CD8-positive, alpha-beta memory T cell (primary cell): ENCODE data around the gene ESR1. TPM values are rescaled to one million over a fixed set of nuclear protein-coding genes. Genes with fewer than 3 reads are reported as not detected.
"Not testable (repeated sequence)": the region's sequence is repeated elsewhere in the genome, so short reads cannot be mapped to it uniquely, and the experiment has no call there.

Experiments used
- CTCF ChIA-PET: fragments of 350-600 bp; sonication (Branson Sonifier 250); formaldehyde crosslinking; loops from one replicate; lab custom pipeline; 2021; ENCODE audit warnings: antibody characterized with exemption; lab: Charles Lee
- POLR2A ChIA-PET: fragments of 350-600 bp; sonication (Branson Sonifier 250); formaldehyde crosslinking; loops from one replicate; lab custom pipeline; 2021; ENCODE audit warnings: antibody characterized with exemption; lab: Charles Lee
- DNase-seq, 5 donors: peaks; one replicate each; pipeline versions ENCODE4 v3.0.0 to v3.0.0-alpha.2; 2020 to 2022; ENCODE audit warnings: mixed read lengths in 1 of 5
- H3K27ac ChIP-seq: one replicate; pipeline ENCODE4 v1.7.0; 2013; ENCODE audit warnings: low read depth, mild to moderate bottlenecking, low read length, moderate library complexity
- H3K27me3 ChIP-seq: 2 replicates; pipeline ENCODE4 v1.7.0; 2013; ENCODE audit warnings: low read length, mild to moderate bottlenecking; ENCODE audit not compliant: insufficient read depth, poor library complexity, severe bottlenecking
- H3K36me3 ChIP-seq: 2 replicates; pipeline ENCODE4 v1.7.0; 2013; ENCODE audit warnings: mild to moderate bottlenecking, low read length, moderate library complexity; ENCODE audit not compliant: insufficient read depth
- H3K4me1 ChIP-seq: 2 replicates; pipeline ENCODE4 v1.7.0; 2013; ENCODE audit warnings: mild to moderate bottlenecking, low read length, moderate library complexity; ENCODE audit not compliant: insufficient read depth
- H3K4me3 ChIP-seq: 2 replicates; pipeline ENCODE4 v1.7.0; 2013; ENCODE audit warnings: mild to moderate bottlenecking, low read length
- H3K9me3 ChIP-seq: 2 replicates; pipeline ENCODE4 v1.7.0; 2013; ENCODE audit warnings: mild to moderate bottlenecking, low read length
- H3K27ac Mint-ChIP-seq, 8 donors: one replicate each; pipeline ENCODE4 v1.8.0; 2020 to 2021; ENCODE audit warnings: mixed read lengths in 8 of 8, mild to moderate bottlenecking in 6 of 8, inconsistent platforms in 3 of 8, moderate library complexity in 3 of 8
- H3K27me3 Mint-ChIP-seq, 2 donors: one replicate each; pipeline ENCODE4 v1.8.0; 2020 to 2021; ENCODE audit warnings: mixed read lengths in 2 of 2, mild to moderate bottlenecking in 1 of 2, moderate library complexity in 1 of 2
- H3K36me3 Mint-ChIP-seq, 3 donors: one replicate each; pipeline ENCODE4 v1.8.0; 2020 to 2021; ENCODE audit warnings: mixed read lengths in 3 of 3, inconsistent platforms in 1 of 3, mild to moderate bottlenecking in 1 of 3
- H3K4me1 Mint-ChIP-seq, 3 donors: one replicate each; pipeline ENCODE4 v1.8.0; 2020 to 2021; ENCODE audit warnings: mixed read lengths in 3 of 3, inconsistent platforms in 1 of 3, mild to moderate bottlenecking in 1 of 3
- H3K4me3 Mint-ChIP-seq, 7 donors: one replicate each; pipeline ENCODE4 v1.8.0; 2020 to 2021; ENCODE audit warnings: mixed read lengths in 7 of 7, mild to moderate bottlenecking in 6 of 7, moderate library complexity in 4 of 7, inconsistent platforms in 2 of 7
- H3K9me3 Mint-ChIP-seq, 5 donors: one replicate each; pipeline ENCODE4 v1.8.0; 2020 to 2022; ENCODE audit warnings: mixed read lengths in 5 of 5, mild to moderate bottlenecking in 3 of 5, moderate library complexity in 2 of 5, inconsistent platforms in 1 of 5
- polyA plus RNA-seq: library from polyadenylated mRNA; unstranded; fragments of 300-500 nt; fragmentation: Illumina TruSeq; gene quantifications from one replicate; pipeline ENCODE4 v1.2.3, GENCODE V29; 2021
- total RNA-seq, 2 experiments: library from RNA; stranded (reverse); gene quantifications; one replicate each; pipeline ENCODE4 v1.2.3, GENCODE V29; 2021

ESR1 gene
- total and polyA plus RNA-seq, 3 experiments from 2014 or later = 0.15 to 1.2 TPM; not detected in 1

DNA sequence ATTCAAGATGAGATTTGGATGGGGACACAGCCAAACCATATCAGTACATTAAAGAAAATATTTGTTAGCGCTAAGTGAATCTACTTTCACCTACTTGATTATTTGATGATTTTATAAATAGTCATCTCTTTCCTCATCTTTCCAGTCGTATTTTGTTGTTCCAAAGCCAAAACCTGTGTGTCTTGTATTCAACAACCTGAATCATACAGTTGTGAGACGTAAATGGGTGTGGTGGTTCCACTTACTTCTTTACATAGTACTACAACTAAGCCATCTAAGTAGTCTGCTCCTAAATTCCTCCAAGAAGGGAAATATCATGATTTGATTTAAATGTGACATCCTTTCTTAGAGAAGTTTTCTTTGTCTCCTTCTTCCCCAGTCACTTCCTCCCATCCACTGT lies 132.8 kb downstream of the ESR1 start:
- no peaks in the 10 kb centered on the region for H3K27me3 ChIP-seq
- no peaks in the 10 kb centered on the region for H3K36me3 ChIP-seq
- H3K4me3 ChIP-seq = no peak overlapping the region
- DNase-seq = no peak
- Mint-ChIP-seq H3K9me3 (peaks cover 0 to 2% (median 0%) of the 10 kb centered on the region in 5 donors), H3K4me3 (no peak overlapping the region), H3K27me3 (peaks cover 2 to 25% of the 10 kb centered on the region in 2 donors), H3K36me3 (peaks cover 0 to 1% (median 0%) of the 10 kb centered on the region in 3 donors), H3K27ac (no peak overlapping the region), H3K4me1 (no peaks in the 10 kb centered on the region)
- no peaks in the 10 kb centered on the region for H3K9me3 ChIP-seq
- no peaks in the 10 kb centered on the region for H3K4me1 ChIP-seq
- POLR2A ChIA-PET = no interaction called here
- no peak overlapping the region for H3K27ac ChIP-seq
- CTCF ChIA-PET = no interaction called here

DNA sequence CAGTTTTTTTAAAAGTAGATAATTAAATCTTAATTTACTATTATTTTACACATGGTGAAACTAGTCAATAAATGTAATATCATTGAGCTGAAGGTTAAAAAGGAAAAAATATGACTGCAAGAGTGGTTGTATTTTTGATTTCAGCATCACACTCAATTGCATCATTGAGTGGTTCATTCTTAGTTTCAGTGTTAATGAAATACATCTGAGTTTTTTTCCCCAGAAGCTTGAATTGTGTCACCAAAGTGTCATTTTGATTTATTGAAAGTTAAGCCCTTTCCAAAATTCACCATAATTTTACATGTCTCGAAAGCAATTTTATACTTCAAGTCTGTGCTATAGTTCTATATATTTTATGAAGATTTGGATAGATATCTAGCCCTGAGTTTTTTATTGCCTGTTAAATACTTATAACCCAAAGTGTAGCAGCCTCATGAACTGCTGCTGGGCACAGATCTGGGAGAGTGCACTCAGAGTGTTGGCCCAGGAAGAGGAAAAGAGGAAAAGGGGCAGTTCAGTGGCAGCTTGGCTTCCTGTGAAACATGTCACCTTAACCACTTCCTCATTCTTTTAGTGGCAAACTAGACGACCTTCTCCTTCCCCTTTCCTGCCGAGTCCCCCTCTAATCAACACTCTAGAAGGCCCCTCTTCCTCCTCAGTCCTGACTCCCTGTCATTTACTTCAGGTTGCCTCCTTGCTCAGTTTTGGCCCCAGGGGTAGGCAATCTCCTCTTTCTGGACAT lies 140.7 kb downstream of the ESR1 start:
- H3K4me1 Mint-ChIP-seq = peaks cover 22 to 29% (median 26%) of the 10 kb centered on the region in 3 donors
- Histone ChIP-seq H3K4me3 (no peak overlapping the region), H3K9me3 (no peaks in the 10 kb centered on the region), H3K27me3 (no peaks in the 10 kb centered on the region), H3K27ac (no peak overlapping the region), H3K4me1 (peaks cover 9% of the 10 kb centered on the region), H3K36me3 (no peaks in the 10 kb centered on the region)
- H3K4me3 Mint-ChIP-seq = peak overlapping the region in 6 of 7 donors; percentile 14 to 74 (median 52)
- H3K9me3 Mint-ChIP-seq = peaks cover 0 to 5% (median 0%) of the 10 kb centered on the region in 5 donors
- peaks cover 0 to 10% (median 3%) of the 10 kb centered on the region in 3 donors for H3K36me3 Mint-ChIP-seq
- ChIA-PET CTCF (no interaction called here), POLR2A (no interaction called here)
- no peaks in the 10 kb centered on the region for H3K27me3 Mint-ChIP-seq
- no peak for DNase-seq
- H3K27ac Mint-ChIP-seq = peak overlapping the region in 5 of 8 donors; percentile 0 to 76 (median 61)

DNA sequence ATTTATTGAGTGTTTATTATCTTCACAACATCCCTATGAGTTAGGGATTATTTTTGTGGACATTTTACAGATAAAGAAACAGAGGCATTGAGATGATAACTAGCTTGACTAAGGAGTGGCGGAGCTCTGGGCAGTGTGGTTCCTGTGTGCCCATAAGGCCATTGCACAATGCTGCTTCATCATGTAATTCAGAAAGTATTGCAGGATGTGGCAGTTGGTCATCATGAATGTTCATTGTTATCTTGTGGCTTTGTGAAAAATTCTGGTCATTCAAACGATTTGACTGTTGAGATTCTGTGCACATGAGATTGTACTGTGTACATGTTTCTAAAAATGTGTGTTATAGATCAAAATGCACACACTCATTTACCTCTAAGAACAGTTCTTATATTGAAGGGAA lies 150.8 kb downstream of the ESR1 start:
- DNase-seq = no peak
- Mint-ChIP-seq H3K4me1 (peaks cover 19 to 28% (median 19%) of the 10 kb centered on the region in 3 donors), H3K36me3 (no peaks in the 10 kb centered on the region), H3K27me3 (peaks cover 17 to 19% of the 10 kb centered on the region in 2 donors), H3K27ac (peak overlapping the region in 1 of 8 donors; percentile 16), H3K4me3 (no peak overlapping the region), H3K9me3 (peaks cover 0 to 4% (median 2%) of the 10 kb centered on the region in 5 donors)
- ChIA-PET POLR2A (no interaction called here), CTCF (no interaction called here)
- Histone ChIP-seq H3K27me3 (no peaks in the 10 kb centered on the region), H3K4me1 (no peaks in the 10 kb centered on the region), H3K4me3 (no peak overlapping the region), H3K36me3 (no peaks in the 10 kb centered on the region), H3K27ac (no peak overlapping the region), H3K9me3 (no peaks in the 10 kb centered on the region)

DNA sequence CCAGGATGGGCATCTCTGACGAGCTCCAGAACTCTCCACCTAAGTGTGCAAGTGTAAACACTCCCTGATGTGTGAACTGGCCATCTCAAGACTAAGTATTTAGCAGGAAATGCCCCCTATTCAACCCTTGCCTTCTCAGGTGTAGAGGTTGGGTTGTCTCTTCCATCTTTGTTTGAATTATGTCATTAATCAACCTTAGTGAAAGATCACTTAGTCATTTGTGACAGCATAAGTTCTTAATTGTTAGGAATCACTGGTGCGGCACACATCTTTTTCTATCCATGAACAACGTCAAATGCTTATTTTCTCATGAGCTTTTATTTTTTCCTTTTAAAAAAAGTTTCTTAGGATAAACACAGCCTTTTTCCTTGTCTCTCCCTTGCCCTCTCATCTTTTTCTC lies 151.6 kb downstream of the ESR1 start:
- Histone ChIP-seq H3K4me1 (no peaks in the 10 kb centered on the region), H3K27ac (no peak overlapping the region), H3K4me3 (no peak overlapping the region), H3K36me3 (no peaks in the 10 kb centered on the region), H3K9me3 (no peaks in the 10 kb centered on the region), H3K27me3 (no peaks in the 10 kb centered on the region)
- H3K36me3 Mint-ChIP-seq = no peaks in the 10 kb centered on the region
- POLR2A ChIA-PET = no interaction called here
- H3K27ac Mint-ChIP-seq = no peak overlapping the region
- no peak overlapping the region for H3K4me3 Mint-ChIP-seq
- peaks cover 19 to 20% of the 10 kb centered on the region in 2 donors for H3K27me3 Mint-ChIP-seq
- CTCF ChIA-PET = no interaction called here
- H3K4me1 Mint-ChIP-seq = peaks cover 19 to 34% (median 25%) of the 10 kb centered on the region in 3 donors
- no peak for DNase-seq
- peaks cover 0 to 4% (median 3%) of the 10 kb centered on the region in 5 donors for H3K9me3 Mint-ChIP-seq

DNA sequence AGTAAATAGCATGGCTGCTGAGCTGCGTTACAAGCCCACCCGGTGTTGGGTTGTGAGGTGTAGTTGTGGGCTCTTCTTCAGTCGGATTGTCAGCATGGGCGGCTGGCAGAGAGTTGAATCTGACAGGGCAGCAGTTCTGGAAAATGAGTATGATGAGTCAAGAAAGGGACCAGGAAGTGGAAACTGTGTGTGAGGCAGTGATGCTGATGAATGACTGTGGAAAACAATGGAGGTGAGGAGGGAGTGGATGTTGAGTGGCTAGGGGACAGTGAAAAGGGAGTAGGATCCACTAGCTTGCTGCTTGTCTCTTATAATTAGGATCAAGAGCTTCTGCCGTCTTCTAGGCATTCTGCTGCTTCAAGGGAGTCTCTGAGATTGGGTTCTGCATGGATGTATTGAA lies 154.3 kb downstream of the ESR1 start:
- Mint-ChIP-seq H3K27me3 (peaks cover 21 to 30% of the 10 kb centered on the region in 2 donors), H3K27ac (no peak overlapping the region), H3K4me1 (peaks cover 19 to 34% (median 25%) of the 10 kb centered on the region in 3 donors), H3K36me3 (no peaks in the 10 kb centered on the region), H3K9me3 (peaks cover 0 to 4% (median 3%) of the 10 kb centered on the region in 5 donors), H3K4me3 (peak overlapping the region in 1 of 7 donors; percentile 74)
- no peaks in the 10 kb centered on the region for H3K36me3 ChIP-seq
- ChIA-PET CTCF (interaction anchor here (0.6 kb wide), 1 partner anchor 42 kb away, joined by 3 read pairs; no protein-coding TSS in a partner anchor), POLR2A (no interaction called here)
- H3K27me3 ChIP-seq = no peaks in the 10 kb centered on the region
- no peak for DNase-seq
- H3K9me3 ChIP-seq = no peaks in the 10 kb centered on the region
- no peak overlapping the region for H3K4me3 ChIP-seq
- no peaks in the 10 kb centered on the region for H3K4me1 ChIP-seq
- H3K27ac ChIP-seq = no peak overlapping the region

DNA sequence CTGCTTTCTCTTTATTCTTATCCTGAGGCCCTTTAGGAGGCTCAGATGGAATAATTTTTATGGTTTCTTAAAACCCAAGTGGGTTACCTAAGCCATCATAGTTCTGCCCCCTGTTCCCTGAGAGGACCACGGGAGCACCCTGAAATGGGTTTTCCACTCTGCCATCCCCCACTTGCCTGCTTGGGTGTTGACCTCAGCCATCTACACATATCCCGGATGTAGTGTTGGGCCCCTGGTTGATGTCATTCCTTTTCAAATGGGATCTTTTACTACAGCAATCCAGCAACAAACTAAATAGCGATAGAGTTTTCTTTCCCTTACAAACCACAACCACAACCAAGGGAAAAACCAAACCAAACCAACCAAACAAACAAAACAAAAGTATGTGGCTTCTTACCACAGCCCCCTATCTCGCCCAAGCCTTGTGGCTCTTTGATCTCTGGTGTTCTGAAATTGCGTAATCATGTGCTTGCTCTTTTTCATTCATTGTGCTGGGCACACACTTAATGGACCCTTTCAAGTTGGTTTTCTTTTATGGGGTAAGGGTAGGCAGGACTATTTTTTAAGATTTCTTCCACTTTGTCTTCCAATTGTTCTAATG lies 154.9 kb downstream of the ESR1 start:
- CTCF ChIA-PET = no interaction called here
- no peak overlapping the region for H3K4me3 ChIP-seq

DNA sequence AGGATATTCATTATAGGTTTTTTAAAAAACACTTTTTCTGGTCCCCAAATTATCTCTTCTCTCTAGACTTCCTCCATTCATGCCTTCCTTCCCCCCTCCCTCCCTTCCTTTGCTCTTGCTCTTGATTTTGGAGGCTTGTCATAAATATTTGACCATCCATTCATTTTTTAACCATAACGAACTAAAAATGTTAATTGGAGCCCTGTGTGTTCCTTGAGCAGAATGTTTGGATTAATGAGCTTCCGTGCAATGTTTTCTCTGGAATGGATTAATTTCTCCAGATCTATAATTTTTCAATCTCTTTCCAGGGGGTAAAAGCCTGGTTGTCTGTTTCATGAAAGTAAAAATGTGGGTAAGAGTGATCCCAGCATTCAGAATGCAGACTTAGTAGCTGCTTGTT lies 155.5 kb downstream of the ESR1 start:
- Mint-ChIP-seq H3K27ac (no peak overlapping the region), H3K36me3 (no peaks in the 10 kb centered on the region), H3K9me3 (peaks cover 0 to 12% (median 6%) of the 10 kb centered on the region in 5 donors), H3K27me3 (peaks cover 31 to 36% of the 10 kb centered on the region in 2 donors), H3K4me3 (peak overlapping the region in 1 of 7 donors; percentile 21), H3K4me1 (peaks cover 19 to 34% (median 25%) of the 10 kb centered on the region in 3 donors)
- POLR2A ChIA-PET = no interaction called here
- Histone ChIP-seq H3K4me1 (no peaks in the 10 kb centered on the region), H3K9me3 (no peaks in the 10 kb centered on the region), H3K27me3 (no peaks in the 10 kb centered on the region), H3K36me3 (no peaks in the 10 kb centered on the region), H3K4me3 (no peak overlapping the region), H3K27ac (no peak overlapping the region)
- DNase-seq = no peak
- CTCF ChIA-PET = no interaction called here

More for the DNA sequence above, 154.9 kb downstream of the ESR1 start:
- Mint-ChIP-seq H3K27me3 (peaks cover 26 to 35% of the 10 kb centered on the region in 2 donors), H3K4me3 (peak overlapping the region in 2 of 7 donors; percentile 2 to 38), H3K4me1 (peaks cover 19 to 34% (median 25%) of the 10 kb centered on the region in 3 donors), H3K9me3 (peaks cover 0 to 7% (median 3%) of the 10 kb centered on the region in 5 donors), H3K36me3 (no peaks in the 10 kb centered on the region), H3K27ac (peak overlapping the region in 1 of 8 donors; percentile 17)
- DNase-seq = peak in 1 of 5 donors; percentile 10
- H3K27ac ChIP-seq = no peak overlapping the region
- H3K4me1 ChIP-seq = no peaks in the 10 kb centered on the region
- POLR2A ChIA-PET = no interaction called here
- no peaks in the 10 kb centered on the region for H3K27me3 ChIP-seq
- H3K36me3 ChIP-seq = no peaks in the 10 kb centered on the region
- H3K9me3 ChIP-seq = no peaks in the 10 kb centered on the region

DNA sequence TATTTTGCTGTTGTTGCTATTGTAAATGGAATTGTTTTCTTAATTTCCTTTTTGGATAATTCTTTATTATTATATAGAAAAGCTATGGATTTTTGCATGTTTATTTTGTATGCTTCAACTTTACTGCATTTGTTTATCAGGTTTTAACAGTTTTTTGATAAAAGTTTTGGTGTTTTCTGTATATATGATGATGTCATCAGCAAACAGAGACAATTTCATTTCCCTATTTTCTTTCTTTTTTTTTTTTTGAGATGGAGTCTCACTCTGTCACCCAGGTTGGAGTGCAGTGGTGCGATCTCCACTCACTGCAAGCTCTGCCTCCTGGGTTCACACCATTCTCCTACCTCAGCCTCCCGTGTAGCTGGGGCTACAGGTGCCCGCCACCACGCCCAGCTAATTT lies 156.9 kb downstream of the ESR1 start:
- H3K27ac Mint-ChIP-seq, H3K27ac ChIP-seq, H3K9me3 ChIP-seq, POLR2A ChIA-PET, H3K36me3 ChIP-seq, H3K27me3 ChIP-seq, H3K4me3 Mint-ChIP-seq, H3K4me1 ChIP-seq, DNase-seq, H3K36me3 Mint-ChIP-seq, H3K4me3 ChIP-seq, CTCF ChIA-PET: not testable (repeated sequence)
- Mint-ChIP-seq H3K27me3 (peaks cover 36 to 44% of the 10 kb centered on the region in 2 donors), H3K9me3 (peaks cover 0 to 14% (median 9%) of the 10 kb centered on the region in 5 donors), H3K4me1 (peaks cover 19 to 34% (median 25%) of the 10 kb centered on the region in 3 donors)
